ENCODE data around the gene FOXD2.

Gene FOXD2

GRCh38 chr1:47478090-47478489 lies 40.2 kb downstream of the FOXD2 start:
- TF ChIP-seq CTCF (IDR thresholded peaks at IDR 0.05), result no peak

GRCh38 chr1:47479664-47480063 lies 41.8 kb downstream of the FOXD2 start:
- TF ChIP-seq CTCF (IDR thresholded peaks at IDR 0.05), result no peak

- TF ChIP-seq CTCF (IDR thresholded peaks at IDR 0.05), result no peak
Measured at GRCh38 chr1:47481936-47482335, 44.1 kb downstream of the FOXD2 start.

GRCh38 chr1:47482786-47483185 lies 44.9 kb downstream of the FOXD2 start:
- TF ChIP-seq CTCF (IDR thresholded peaks at IDR 0.05), result no peak

- TF ChIP-seq CTCF (IDR thresholded peaks at IDR 0.05), result no peak
Measured at GRCh38 chr1:47483651-47484050, 45.8 kb downstream of the FOXD2 start.

GRCh38 chr1:47485817-47486216 lies 48.0 kb downstream of the FOXD2 start:
- TF ChIP-seq CTCF (IDR thresholded peaks at IDR 0.05), result no peak

GRCh38 chr1:47487332-47487731 lies 49.5 kb downstream of the FOXD2 start:
- TF ChIP-seq CTCF (IDR thresholded peaks at IDR 0.05), result no peak

GRCh38 chr1:47487850-47488450 lies 50.1 kb downstream of the FOXD2 start:
- TF ChIP-seq CTCF (IDR thresholded peaks at IDR 0.05), result no peak
